GM18520 (cell line): ENCODE measurements around the gene NUP43.
"Not testable (repeated sequence)": the region's sequence is repeated elsewhere in the genome, so short reads cannot be mapped to it uniquely, and the experiment has no call there.

Experiments used
- ATAC-seq: cut with Tn5 transposase; IDR thresholded peaks from one replicate; pipeline ENCODE4 v1.9.1; 2021; ENCODE audit not compliant: unreplicated experiment

NUP43 gene

DNA sequence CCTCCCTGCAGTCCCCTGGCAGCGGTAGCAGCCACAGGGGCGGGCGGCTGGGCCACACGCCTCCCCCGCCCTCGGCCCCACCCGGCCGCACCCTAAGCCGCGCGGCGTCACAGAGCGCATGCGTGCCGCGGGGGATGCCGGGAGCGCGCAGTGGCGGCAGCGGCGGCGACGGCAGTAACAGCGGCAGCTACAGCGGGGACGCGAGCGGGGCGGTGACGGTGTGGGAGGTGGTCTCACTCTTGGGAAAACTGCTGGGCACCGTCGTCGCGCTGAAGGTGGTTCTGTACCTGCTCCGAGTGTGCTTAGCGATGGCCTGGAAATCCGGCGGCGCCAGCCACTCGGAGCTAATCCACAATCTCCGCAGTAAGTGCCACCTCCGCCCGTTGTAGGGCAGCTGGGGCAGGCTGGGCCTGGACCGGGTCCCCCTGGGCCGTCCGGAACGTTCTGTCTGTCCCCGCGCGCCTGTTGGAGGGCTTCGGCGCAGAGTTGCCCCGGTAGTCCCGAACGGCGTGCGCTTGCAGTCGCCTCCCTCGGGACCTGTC is 3.3 kb upstream of the NUP43 start, which contains the start of gene PCMT1:
Gene PCMT1, plus strand, starts transcription at position 148 of the 542 bp plus-strand sequence. Its CDS starts 161 bp downstream, at position 309.
- ATAC-seq, result peak; percentile 91

DNA sequence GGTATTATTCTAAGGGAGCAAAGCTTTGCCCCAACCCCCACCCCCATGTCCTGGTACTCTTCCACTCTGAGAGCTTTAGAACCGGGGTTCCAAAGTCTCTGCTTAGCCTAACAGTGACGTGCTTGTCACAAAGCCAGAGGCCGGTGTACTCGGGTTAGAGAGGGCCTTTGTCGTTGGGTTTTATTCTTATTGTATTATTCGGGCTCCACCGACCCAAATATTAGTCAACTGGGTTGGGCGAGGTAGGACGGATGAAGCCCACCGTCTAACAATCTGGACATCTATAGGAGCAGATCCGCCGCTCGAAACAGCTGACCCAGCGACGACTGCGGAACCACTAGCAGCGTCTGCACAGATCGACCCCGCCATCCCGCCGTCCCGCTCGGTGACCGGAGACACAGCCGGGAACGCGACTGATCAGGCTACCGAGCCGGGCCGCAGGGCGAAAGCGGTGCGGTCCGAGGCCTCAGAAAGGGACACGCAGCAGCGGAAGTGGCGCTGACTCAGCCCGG is 2.8 kb upstream of the NUP43 start:
- ATAC-seq, result not testable (repeated sequence)

DNA sequence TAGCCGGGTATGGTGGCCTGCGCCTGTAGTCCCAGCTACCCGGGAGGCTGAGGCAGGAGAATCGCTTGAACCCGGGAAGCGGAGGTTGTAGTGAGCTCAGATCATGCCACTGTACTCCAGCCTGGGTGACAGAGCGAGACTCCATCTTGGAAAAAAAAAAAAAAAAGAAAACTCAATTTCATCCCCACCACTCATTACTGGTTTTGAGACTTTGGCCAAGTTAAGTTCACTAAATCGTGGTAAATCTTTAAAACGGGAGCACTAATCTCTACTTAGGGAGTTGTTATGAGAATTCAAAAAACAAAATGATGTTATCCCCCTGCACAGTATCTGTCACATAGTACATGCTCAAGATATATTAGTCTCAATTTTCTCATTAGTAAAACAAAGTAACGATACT is 1.1 kb downstream of the NUP43 start:
- not testable (repeated sequence) for ATAC-seq

DNA sequence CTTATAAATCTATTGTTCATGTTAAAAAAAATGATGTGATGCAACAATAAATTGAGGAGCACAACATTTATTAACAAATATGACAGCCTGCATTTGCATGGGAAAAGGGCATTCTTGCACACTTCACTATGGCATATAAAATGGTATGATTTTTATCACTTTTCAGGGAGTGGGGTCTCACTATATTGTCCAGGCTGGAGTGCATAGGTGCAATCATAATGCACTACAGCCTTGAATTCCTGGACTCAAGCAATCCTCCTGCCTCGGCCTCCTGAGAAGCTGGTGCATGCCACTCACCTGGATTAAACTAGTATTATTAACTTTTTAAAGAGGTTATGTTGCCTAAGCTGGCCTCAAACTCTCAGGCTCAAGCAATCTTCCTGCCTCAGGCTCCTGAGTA is 11.4 kb downstream of the NUP43 start:
- ATAC-seq, result no peak

DNA sequence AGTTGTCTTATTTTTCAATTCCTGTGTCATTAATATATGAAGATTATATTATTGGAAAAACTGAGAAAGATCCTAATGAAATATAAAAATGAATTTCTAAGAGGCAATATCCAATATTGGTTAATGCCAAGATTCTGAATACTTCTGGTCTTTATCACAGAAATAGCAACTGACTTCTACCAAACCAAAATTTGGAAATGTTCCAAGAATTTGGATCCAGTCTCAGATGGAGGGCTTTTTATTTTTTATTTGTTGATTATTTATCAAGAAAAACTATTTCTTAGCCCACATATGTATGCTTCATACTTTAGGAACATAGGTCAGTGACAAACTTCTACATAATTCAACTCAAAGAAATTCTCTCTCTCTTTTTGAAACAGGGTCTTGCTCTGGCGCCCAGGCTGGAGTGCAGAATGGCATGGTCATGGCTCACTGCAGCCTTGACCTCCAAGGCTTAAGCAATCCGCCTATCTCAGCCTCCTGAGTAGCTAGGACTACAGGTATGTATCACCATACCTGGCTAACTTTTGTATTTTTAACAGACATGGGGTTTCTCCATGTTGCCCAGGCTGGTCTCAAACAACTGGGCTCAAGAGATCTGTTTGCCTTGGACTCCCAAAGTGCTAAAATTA is 13.1 kb downstream of the NUP43 start:
- ATAC-seq, result no peak

DNA sequence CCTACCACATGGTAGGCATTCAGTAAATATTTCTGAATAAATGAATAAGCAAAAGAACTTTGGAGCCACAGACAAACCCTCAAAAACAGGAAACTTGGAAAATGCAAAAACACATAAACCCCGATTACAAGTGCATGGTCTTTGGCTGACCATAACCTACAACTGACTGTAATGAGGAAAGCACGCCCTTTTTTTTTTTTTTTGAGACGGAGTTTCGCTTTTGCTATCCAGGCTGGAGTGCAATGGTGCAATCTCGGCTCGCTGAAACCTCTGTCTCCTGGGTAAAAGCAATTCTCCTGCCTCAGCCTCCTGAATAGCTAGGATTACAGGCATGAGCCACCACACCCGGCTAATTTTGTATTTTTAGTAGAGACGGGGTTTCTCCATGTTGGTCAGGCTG is 16.5 kb downstream of the NUP43 start:
- no peak for ATAC-seq

DNA sequence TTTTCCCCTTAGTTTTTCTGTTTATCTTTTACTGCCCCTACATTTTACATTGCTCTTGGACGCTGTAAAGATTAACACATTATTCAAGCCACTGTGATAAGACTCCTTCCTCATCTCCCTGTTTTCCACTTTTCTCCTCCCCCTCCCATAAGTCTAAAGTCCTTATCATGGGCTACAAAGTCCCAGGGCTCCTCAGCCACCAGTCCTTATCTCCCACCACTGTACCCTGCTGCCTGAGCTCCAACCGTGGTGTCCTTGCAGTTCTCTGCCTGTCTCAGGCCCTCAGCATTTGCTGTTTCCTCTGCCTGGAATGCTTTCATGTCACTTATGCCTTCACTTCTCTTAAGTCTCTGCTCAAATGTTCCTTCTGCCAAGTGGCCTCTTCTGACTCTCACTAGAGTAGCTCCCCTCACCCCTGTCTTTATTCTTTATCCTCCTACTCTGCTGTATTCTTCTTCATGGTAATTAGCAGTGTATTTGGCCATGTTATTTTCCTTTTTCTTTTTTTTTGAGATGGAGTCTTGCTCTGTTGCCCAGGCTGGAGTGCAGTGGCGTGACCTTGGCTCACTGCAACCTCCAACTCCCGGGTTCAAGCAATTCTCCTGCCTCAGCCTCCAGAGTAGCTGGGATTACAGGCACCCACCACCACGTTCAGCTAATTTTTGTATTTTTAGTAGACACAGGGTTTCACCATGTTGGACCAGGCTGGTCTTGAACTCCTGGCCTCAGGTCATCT is 17.7 kb downstream of the NUP43 start:
- ATAC-seq, result no peak

DNA sequence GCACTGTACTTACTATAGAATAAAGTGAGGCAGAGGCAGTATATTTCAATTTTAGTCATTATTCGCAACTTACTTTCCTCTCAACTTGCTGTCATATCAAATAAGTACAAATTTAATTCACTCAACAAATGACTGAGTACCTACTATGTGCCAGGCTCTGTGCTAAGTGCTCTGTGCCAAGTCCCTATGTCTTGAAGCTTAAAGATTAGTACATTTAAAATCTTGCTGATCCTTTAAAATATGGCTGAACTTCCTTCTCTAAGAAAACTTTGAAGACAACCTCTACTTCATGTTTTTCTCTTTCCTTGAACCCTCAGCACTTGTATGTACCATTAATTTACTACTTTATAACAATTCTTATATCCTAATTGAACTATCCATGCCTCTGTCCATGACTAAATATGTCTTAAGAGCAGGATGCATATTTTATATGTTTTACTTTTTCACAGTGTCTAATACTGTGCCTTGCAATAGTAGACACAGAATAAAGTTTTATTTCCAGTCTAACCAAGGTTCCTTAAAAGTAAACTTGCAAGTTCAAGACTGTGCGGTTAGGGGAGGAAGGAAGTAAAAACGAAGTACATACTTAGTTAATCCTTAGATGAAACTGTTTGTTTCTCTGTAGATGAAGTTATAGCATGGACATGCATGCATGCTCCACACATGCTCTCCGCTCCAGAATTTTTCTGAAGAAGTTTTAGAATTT is 18.4 kb downstream of the NUP43 start:
- no peak for ATAC-seq

DNA sequence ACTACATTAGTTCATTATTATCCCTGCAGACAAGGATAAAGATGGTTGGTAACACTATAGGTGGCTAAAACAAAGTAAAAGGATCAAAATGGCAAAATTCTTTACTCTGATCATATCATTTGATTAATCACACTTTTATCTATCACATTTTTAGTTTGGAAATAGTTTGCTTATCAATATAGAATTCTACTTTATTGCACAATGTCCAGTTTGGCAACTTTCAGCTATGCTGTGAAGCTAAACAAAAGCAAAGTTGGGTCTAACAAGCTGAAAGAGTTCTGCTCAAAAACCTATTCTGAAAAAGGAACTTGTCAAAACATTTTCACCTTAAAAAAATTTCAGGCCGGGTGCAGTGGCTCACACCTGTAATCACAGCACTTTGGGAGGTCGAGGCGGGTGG is 20.5 kb downstream of the NUP43 start:
- no peak for ATAC-seq

DNA sequence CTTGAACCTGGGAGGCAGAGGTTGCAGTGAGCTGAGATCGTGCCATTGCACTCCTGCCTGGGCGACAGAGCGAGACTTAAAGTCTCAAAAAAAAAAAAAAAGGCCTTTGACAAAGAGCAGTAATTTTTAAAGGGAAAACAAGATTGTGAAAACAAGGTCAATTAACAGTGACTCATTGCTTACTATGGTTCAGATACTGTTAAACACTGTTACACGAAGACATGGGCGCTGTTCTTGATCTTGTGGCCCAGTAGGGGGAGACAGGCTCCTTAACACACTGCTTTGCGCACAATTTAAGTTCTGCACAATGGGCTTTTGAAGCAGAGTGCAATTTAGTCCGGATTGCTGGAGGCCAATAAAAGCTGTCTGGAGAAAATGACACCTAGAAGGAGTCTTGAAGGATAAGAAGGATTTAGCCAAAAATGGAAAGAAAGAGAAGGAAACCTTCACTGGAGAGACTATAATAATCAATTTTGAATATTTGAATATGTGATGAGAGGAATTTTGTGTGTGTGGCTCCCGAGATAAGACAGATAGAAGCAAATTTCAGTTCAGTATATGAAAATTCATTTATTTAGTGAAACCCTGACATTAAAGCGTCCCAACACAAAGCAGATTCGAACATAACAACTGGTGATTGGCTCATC is 22.4 kb downstream of the NUP43 start:
- ATAC-seq, result no peak

DNA sequence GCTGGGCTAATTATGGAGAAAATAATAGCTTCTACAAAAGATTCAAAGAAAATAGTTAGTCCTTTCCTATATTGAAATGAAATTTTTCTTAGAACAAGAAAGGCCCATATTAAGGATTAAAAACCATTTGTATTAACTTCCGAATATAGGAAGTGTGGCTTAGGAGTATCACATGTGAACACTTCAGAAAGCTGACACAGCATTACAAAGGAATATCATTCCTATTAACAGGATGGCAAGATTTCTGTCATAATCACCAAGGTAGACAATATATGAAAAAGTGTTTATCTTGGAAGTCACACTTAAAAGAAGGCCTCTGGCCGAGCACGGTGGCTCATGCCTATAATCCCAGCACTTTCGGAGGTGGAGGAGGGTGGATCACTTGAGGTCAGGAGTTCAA is 23.1 kb downstream of the NUP43 start:
- ATAC-seq, result no peak

DNA sequence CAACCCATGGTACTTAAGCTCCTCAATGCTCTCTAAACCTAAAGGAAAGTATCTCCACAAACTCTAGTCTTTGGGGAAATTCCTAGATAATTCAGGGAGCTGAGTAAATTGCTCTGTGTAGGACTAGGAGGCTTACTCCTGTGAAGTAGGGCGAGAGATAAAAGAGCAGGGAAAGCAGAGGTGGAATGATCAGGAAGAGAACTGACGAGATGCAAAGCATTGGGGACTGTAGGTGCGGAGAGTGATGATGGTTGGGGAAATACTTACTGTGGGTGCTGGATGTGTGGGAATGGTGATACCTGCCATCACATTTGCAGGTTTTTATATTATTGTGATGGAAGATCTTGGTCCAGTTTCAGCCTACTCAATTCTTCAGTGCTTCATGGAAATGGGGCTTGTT is 26.8 kb downstream of the NUP43 start:
- ATAC-seq, result no peak

DNA sequence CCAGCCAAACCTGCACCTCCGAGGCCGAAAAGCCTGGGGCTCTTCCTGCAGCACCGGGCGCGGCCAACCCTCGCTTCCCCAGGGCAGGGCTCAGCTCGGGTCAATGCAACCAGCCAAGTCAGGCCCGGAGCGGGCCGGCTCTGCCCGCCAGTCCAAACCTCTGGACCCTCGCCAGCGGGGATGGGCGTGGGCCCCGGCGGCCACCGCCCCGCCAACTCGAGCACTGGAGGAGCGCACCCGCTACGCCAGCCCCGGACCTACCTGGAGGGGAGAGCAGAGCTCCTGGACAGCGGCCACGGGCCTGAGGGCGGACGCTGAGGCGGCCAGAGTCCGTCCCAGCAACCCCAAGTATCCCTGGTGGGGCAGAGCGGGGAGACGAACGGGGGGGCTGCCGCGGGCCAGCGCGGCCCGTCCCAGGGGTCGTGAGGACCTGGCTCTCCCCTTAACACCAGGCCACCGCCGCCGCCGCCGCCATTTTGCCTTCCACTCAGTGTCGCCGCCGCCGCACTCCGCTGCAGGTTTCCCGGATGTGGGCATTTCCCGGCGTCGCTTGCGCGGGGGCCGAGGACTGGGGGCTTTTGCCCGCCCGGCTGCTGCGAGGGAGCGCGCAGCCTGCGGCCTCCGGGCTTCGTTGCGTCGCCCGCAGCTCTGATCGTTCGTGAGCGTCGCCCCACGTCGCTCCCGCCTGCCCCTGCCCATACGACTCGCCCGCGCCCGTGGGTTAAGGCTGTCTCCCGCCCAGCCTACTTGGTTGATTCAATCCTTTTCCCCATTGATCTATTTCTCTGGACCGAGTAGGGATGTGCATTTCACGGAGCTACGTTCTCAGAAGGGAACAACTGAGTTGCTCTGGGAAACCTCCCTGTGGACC is 28.5 kb downstream of the NUP43 start, which contains the start of gene LATS1:
Gene LATS1, minus strand, starts transcription at position 514 of the 871 bp plus-strand sequence. CDS start 15,975 bp downstream, outside the sequence.
- ATAC-seq, result peak; percentile 57

DNA sequence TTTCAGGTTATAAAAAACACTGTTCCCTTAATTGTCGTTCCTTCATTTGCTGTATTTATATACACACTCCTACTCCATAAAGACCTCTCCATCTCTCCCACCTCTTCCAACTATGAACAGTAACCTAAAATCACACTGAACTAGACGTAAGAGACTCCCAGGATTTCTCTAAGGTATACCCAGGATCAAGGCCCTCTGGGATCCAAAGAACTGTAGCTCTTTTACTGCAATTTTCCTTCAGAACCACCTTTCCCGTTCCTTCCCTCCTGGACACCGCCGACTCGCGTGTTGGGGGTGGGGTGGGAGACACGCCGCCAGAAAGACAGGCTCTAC is 29.1 kb downstream of the NUP43 start:
- ATAC-seq, result no peak

DNA sequence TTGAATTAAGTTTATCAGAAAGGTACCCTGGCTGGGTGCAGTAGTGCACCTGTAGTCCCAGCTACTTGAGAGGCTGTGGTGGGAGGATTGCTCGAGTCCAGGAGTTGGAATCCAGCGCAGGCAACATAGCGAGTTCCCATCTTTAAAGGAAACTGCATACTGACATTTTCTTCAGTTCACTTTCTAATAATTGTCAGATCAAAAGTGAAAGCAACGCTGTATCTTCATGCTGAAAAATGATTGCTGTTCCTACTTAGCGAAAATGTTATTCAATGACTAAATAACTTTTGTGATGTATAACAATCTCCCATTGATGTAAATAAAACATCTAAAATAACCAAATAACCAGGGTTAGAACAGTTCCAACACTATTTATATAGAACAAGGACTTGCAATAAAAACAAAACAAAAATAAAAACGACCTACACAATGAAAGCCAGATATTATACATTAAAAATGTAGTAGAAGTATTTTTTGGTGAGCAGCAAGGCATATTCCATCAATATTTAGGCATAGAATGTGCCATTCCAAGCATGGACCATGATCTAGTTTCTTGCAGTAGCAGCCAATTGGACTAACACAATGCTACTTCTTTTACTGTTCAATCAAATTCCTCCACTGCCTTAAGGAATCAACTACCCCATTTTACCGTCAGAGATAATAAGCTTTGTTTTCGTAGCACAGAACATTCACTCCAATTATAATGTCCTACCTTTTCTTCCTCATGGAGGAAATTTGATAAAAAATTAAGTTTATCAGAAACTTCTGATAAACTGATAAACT is 30.0 kb downstream of the NUP43 start:
- no peak for ATAC-seq

DNA sequence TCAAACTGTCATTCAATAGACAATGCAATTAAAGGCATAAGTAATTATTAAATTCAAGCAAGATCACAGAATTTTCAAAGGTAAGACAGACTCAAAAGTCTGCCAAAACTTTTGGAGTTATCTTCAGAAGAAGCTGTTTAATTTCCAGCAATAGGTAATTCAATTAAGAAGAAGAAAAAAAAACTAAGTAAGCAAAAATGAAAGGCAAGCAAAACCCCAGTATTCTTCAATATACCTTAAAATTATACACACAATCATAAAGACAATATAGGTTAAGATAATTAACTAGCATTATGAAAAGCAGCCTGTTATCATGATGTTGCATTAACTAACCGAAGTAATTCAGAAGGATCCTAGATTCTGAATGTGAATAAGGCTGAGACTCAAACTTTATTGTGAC is 31.9 kb downstream of the NUP43 start:
- ATAC-seq, result no peak

DNA sequence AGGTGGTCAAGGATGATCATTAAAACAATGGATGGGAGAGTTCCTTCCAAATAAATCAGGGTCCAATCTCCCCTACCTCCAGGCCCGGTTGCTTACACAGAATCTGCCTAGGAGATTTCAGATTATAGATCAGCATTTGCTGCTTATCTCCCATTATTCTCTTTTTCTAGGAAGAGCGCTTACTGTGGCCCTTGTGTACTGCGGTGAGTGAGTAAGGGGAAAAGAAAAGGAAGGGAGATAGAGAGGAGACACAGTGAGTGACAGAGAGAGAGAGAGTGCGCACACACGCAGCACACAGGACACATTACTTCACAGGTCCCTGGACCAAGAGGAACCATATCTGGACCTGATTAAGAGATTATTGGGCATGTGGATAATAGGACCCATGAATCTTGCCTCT is 34.6 kb downstream of the NUP43 start:
- ATAC-seq, result no peak

DNA sequence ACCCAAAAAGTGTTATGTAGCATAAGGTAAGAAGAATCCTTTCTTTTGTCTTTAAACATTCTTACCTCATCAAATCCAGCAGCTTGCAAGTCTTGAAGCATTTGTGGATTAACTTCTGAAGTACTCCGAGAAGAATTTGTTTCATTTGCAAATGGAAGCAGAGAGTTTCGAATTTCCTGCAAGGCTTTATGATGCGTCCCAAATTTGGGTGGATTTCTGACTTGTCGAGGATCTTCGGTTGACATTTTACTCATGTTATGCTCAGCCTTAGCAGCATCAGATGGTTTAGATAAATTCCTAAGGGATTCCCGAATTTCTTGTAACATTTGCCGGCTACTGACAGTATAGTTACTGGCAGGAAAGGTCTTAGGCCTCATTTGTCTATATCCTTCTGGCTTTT is 44.6 kb downstream of the NUP43 start:
- no peak for ATAC-seq

DNA sequence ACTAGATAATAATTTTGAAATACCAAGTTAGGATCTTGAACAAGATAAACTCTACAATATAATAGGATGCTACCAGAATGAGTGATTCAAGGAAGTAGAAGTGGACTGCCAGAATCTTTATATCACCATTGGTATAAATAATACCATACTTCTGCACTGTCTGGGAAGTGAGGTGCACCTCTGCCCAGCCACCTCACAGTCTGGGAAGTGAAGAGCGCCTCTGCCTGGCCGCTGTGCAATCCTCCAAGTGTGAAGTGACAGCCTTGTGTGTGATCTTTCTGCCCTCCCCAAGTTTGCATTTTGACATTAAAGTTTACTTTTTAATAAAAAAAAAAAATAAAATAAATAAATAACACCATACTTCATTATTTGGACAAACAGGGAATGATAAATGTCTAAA is 47.2 kb downstream of the NUP43 start:
- ATAC-seq, result no peak
